Measurements from ENCODE around the gene FSTL1.

FSTL1 gene

DNA sequence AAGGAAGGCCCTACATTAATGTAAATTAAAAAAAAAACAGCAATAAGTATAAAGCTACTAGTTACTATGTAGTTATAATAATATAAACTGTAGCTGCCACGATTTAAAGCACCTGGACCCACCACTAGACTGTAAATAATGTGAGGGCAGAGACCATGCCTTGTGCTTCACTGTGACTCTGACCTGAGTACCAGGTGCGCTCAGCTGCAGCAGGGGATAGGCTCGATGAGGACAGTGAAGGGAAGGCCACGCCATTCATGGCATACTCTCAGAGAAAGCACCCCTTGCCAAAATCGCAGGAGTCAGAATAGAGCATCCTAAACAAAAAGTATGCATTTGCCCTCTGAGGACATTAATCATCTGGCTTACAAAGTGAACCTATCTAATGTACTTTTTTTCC is 5.1 kb downstream of the FSTL1 start:
- no peak overlapping the region for H3K4me3 ChIP-seq (ENCODE audit: low read length in 2 of 2)
- H3K79me1 ChIP-seq (ENCODE audit: low read depth, low read length): peaks cover 4% of the 10 kb centered on the region
- H2BK12ac ChIP-seq (ENCODE audit: low read length): no peak overlapping the region
- no peak overlapping the region for H3K14ac ChIP-seq (ENCODE audit: low read length)
- no peak for DNase-seq (ENCODE audit: low spot score)
- no peak overlapping the region for H3K9ac ChIP-seq (ENCODE audit: low read depth, low read length, poor library complexity)
- H4K91ac ChIP-seq (ENCODE audit: low read depth, low read length, poor library complexity): no peak overlapping the region
- no peak overlapping the region for H3K4me2 ChIP-seq (ENCODE audit: insufficient read depth, low read length, poor library complexity, severe bottlenecking)
- peaks cover 11 to 13% of the 10 kb centered on the region in 2 donors for H3K4me1 ChIP-seq (ENCODE audit: control insufficient read depth in 2 of 2, insufficient read depth in 1 of 2, low read depth in 1 of 2, low read length in 2 of 2)
- no peak overlapping the region for H3K4ac ChIP-seq (ENCODE audit: low read length)
- H2BK120ac ChIP-seq (ENCODE audit: low read depth, low read length): no peak overlapping the region
- H2BK15ac ChIP-seq (ENCODE audit: low read length): no peak overlapping the region
- no peak overlapping the region for H3K18ac ChIP-seq (ENCODE audit: low read length)
- H3K23ac ChIP-seq (ENCODE audit: low read depth, low read length, poor library complexity): no peak overlapping the region
- no peak overlapping the region for H3K27ac ChIP-seq (replicated peaks; ENCODE audit: low read length)
- no peak overlapping the region for H2AFZ ChIP-seq (ENCODE audit: low read length)
- no peaks in the 10 kb centered on the region for H3K9me3 ChIP-seq (replicated peaks in 1 of 2; ENCODE audit: control insufficient read depth in 2 of 2, insufficient read depth in 1 of 2, low read depth in 1 of 2, low read length in 2 of 2)
- no CpG with 5 or more reads among the region's 5 CpGs for WGBS, 2 donors (ENCODE audit: extremely low coverage in 2 of 2, insufficient read length in 2 of 2, insufficient replicate concordance in 1 of 2)
- no peak overlapping the region for H2AK5ac ChIP-seq (ENCODE audit: low read depth, low read length)
- peaks cover 9 to 14% of the 10 kb centered on the region in 2 donors for H3K36me3 ChIP-seq (replicated peaks in 1 of 2; ENCODE audit: control insufficient read depth in 2 of 2, insufficient read depth in 2 of 2, low read length in 2 of 2)
- H4K8ac ChIP-seq (ENCODE audit: low read depth, low read length): no peak overlapping the region
- H2BK5ac ChIP-seq (ENCODE audit: low read length): no peak overlapping the region
- H3K27me3 ChIP-seq (ENCODE audit: control insufficient read depth in 3 of 3, insufficient read depth in 3 of 3, low read depth in 1 of 3, low read length in 3 of 3): no peaks in the 10 kb centered on the region

DNA sequence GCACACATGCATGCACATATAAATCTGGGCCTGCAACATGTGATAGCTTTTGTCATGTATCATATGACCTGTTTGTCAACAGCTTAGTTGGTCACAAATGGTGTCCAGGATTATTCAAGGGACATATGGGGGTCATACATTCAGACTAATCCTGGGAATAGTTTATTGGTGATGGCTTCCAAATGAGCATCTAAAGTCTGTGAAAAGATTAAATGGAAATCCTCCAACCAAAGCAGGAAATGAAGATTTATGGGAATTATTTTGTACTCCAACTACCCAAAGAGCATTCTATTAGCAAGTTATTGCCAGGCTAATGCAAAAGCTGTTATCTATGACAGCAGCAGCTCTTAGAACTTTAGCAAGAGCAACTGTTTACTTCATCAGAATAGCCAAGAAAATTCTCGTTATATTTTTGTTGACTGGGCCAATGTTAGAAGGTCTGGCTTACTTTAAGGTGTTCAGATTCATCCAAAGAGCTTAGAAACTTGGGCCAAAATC is 7.1 kb downstream of the FSTL1 start:
- DNase-seq (ENCODE audit: low spot score): no peak
- no peak overlapping the region for H3K4me3 ChIP-seq (ENCODE audit: low read length in 2 of 2)
- no peak overlapping the region for H2BK12ac ChIP-seq (ENCODE audit: low read length)
- WGBS, 2 donors (ENCODE audit: extremely low coverage in 2 of 2, insufficient read length in 2 of 2, insufficient replicate concordance in 1 of 2): no CpG with 5 or more reads among the region's 1 CpG
- peaks cover 2 to 9% of the 10 kb centered on the region in 2 donors for H3K4me1 ChIP-seq (ENCODE audit: control insufficient read depth in 2 of 2, insufficient read depth in 1 of 2, low read depth in 1 of 2, low read length in 2 of 2)
- no peak overlapping the region for H2BK15ac ChIP-seq (ENCODE audit: low read length)
- H3K18ac ChIP-seq (ENCODE audit: low read length): no peak overlapping the region
- H3K27me3 ChIP-seq (ENCODE audit: control insufficient read depth in 3 of 3, insufficient read depth in 3 of 3, low read depth in 1 of 3, low read length in 3 of 3): no peaks in the 10 kb centered on the region
- H2AK5ac ChIP-seq (ENCODE audit: low read depth, low read length): no peak overlapping the region
- no peak overlapping the region for H3K4me2 ChIP-seq (ENCODE audit: insufficient read depth, low read length, poor library complexity, severe bottlenecking)
- no peak overlapping the region for H2AFZ ChIP-seq (ENCODE audit: low read length)
- H3K14ac ChIP-seq (ENCODE audit: low read length): no peak overlapping the region
- no peak overlapping the region for H3K9ac ChIP-seq (ENCODE audit: low read depth, low read length, poor library complexity)
- no peak overlapping the region for H2BK5ac ChIP-seq (ENCODE audit: low read length)
- H3K23ac ChIP-seq (ENCODE audit: low read depth, low read length, poor library complexity): no peak overlapping the region
- H4K91ac ChIP-seq (ENCODE audit: low read depth, low read length, poor library complexity): no peak overlapping the region
- peaks cover 19 to 30% of the 10 kb centered on the region in 2 donors for H3K36me3 ChIP-seq (replicated peaks in 1 of 2; ENCODE audit: control insufficient read depth in 2 of 2, insufficient read depth in 2 of 2, low read length in 2 of 2)
- no peak overlapping the region for H4K8ac ChIP-seq (ENCODE audit: low read depth, low read length)
- H3K27ac ChIP-seq (replicated peaks; ENCODE audit: low read length): no peak overlapping the region
- H2BK120ac ChIP-seq (ENCODE audit: low read depth, low read length): no peak overlapping the region
- H3K4ac ChIP-seq (ENCODE audit: low read length): no peak overlapping the region
- peaks cover 5% of the 10 kb centered on the region for H3K79me1 ChIP-seq (ENCODE audit: low read depth, low read length)
- no peaks in the 10 kb centered on the region for H3K9me3 ChIP-seq (replicated peaks in 1 of 2; ENCODE audit: control insufficient read depth in 2 of 2, insufficient read depth in 1 of 2, low read depth in 1 of 2, low read length in 2 of 2)

DNA sequence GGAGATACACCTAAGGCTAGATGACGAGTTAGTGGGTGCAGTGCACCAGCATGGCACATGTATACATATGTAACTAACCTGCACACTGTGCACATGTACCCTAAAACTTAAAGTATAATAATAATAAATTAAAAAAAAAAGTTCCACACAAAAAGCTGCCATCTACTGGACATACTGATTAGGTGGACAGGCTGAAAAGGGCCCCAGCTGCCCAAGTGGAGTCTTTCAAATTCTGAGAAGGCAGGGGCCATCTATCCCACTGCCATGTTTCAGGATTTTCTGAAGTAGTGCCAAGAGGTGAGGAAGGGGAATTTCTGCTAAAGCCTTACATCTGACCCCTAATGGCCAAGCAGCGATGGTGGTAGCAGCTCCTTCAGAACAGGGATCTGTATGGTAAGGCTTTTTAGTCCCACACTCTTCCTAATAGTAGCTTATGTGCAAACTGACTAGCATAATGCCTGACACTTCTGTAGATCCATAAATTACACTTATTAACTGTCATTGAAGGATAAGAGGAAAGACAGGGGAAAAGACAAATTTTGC is 7.7 kb downstream of the FSTL1 start:
- Histone ChIP-seq H3K4me1 (ENCODE audit: control insufficient read depth in 2 of 2, insufficient read depth in 1 of 2, low read depth in 1 of 2, low read length in 2 of 2) (peaks cover 0 to 7% of the 10 kb centered on the region in 2 donors), H2BK5ac (ENCODE audit: low read length) (no peak overlapping the region), H3K4me2 (ENCODE audit: insufficient read depth, low read length, poor library complexity, severe bottlenecking) (no peak overlapping the region), H2AK5ac (ENCODE audit: low read depth, low read length) (no peak overlapping the region), H3K27me3 (ENCODE audit: control insufficient read depth in 3 of 3, insufficient read depth in 3 of 3, low read depth in 1 of 3, low read length in 3 of 3) (no peaks in the 10 kb centered on the region), H2BK12ac (ENCODE audit: low read length) (no peak overlapping the region), H3K23ac (ENCODE audit: low read depth, low read length, poor library complexity) (no peak overlapping the region), H3K18ac (ENCODE audit: low read length) (no peak overlapping the region), H2AFZ (ENCODE audit: low read length) (no peak overlapping the region), H2BK120ac (ENCODE audit: low read depth, low read length) (no peak overlapping the region), H3K4me3 (ENCODE audit: low read length in 2 of 2) (no peak overlapping the region), H3K4ac (ENCODE audit: low read length) (no peak overlapping the region), H3K9ac (ENCODE audit: low read depth, low read length, poor library complexity) (no peak overlapping the region), H4K91ac (ENCODE audit: low read depth, low read length, poor library complexity) (no peak overlapping the region), H4K8ac (ENCODE audit: low read depth, low read length) (no peak overlapping the region), H3K14ac (ENCODE audit: low read length) (no peak overlapping the region), H2BK15ac (ENCODE audit: low read length) (no peak overlapping the region), H3K27ac (replicated peaks; ENCODE audit: low read length) (no peak overlapping the region), H3K36me3 (replicated peaks in 1 of 2; ENCODE audit: control insufficient read depth in 2 of 2, insufficient read depth in 2 of 2, low read length in 2 of 2) (peaks cover 19 to 36% of the 10 kb centered on the region in 2 donors), H3K79me1 (ENCODE audit: low read depth, low read length) (peaks cover 5% of the 10 kb centered on the region), H3K9me3 (replicated peaks in 1 of 2; ENCODE audit: control insufficient read depth in 2 of 2, insufficient read depth in 1 of 2, low read depth in 1 of 2, low read length in 2 of 2) (no peaks in the 10 kb centered on the region)
- no peak for DNase-seq (ENCODE audit: low spot score)
- no CpG with 5 or more reads among the region's 2 CpGs for WGBS, 2 donors (ENCODE audit: extremely low coverage in 2 of 2, insufficient read length in 2 of 2, insufficient replicate concordance in 1 of 2)

DNA sequence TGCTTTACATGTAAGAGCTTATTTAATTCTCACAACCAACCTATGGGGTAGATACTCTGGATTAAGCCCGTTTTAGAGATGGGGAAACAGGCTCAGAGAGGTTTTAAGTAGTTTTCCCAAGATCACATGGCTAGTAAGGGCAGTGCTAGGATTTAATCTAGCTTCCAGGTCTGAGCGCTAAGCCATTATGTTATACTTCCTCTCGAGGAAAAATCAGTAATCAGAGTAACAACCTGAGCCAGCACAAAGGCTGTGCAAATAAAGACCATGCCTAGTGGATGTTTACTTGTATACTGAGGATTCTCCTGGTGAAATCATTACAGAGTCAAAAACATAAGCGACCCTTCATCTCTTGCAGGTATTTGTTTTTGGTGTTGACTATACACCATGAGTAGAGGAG is 9.0 kb downstream of the FSTL1 start:
- no peaks in the 10 kb centered on the region for H3K27me3 ChIP-seq (ENCODE audit: control insufficient read depth in 3 of 3, insufficient read depth in 3 of 3, low read depth in 1 of 3, low read length in 3 of 3)
- no peak overlapping the region for H3K27ac ChIP-seq (replicated peaks; ENCODE audit: low read length)
- H3K4ac ChIP-seq (ENCODE audit: low read length): no peak overlapping the region
- H3K9ac ChIP-seq (ENCODE audit: low read depth, low read length, poor library complexity): no peak overlapping the region
- H2BK12ac ChIP-seq (ENCODE audit: low read length): no peak overlapping the region
- H3K79me1 ChIP-seq (ENCODE audit: low read depth, low read length): peaks cover 4% of the 10 kb centered on the region
- H3K4me3 ChIP-seq (ENCODE audit: low read length in 2 of 2): no peak overlapping the region
- no peak overlapping the region for H3K14ac ChIP-seq (ENCODE audit: low read length)
- H2AFZ ChIP-seq (ENCODE audit: low read length): no peak overlapping the region
- no peak overlapping the region for H2BK120ac ChIP-seq (ENCODE audit: low read depth, low read length)
- no peak overlapping the region for H2BK15ac ChIP-seq (ENCODE audit: low read length)
- no peak overlapping the region for H4K8ac ChIP-seq (ENCODE audit: low read depth, low read length)
- H2BK5ac ChIP-seq (ENCODE audit: low read length): no peak overlapping the region
- H2AK5ac ChIP-seq (ENCODE audit: low read depth, low read length): no peak overlapping the region
- peaks cover 20 to 40% of the 10 kb centered on the region in 2 donors for H3K36me3 ChIP-seq (replicated peaks in 1 of 2; ENCODE audit: control insufficient read depth in 2 of 2, insufficient read depth in 2 of 2, low read length in 2 of 2)
- no peak for DNase-seq (ENCODE audit: low spot score)
- no CpG with 5 or more reads among the region's 4 CpGs for WGBS, 2 donors (ENCODE audit: extremely low coverage in 2 of 2, insufficient read length in 2 of 2, insufficient replicate concordance in 1 of 2)
- no peak overlapping the region for H3K18ac ChIP-seq (ENCODE audit: low read length)
- no peak overlapping the region for H4K91ac ChIP-seq (ENCODE audit: low read depth, low read length, poor library complexity)
- H3K4me2 ChIP-seq (ENCODE audit: insufficient read depth, low read length, poor library complexity, severe bottlenecking): no peak overlapping the region
- peaks cover 0 to 2% of the 10 kb centered on the region in 2 donors for H3K4me1 ChIP-seq (ENCODE audit: control insufficient read depth in 2 of 2, insufficient read depth in 1 of 2, low read depth in 1 of 2, low read length in 2 of 2)
- no peaks in the 10 kb centered on the region for H3K9me3 ChIP-seq (replicated peaks in 1 of 2; ENCODE audit: control insufficient read depth in 2 of 2, insufficient read depth in 1 of 2, low read depth in 1 of 2, low read length in 2 of 2)
- no peak overlapping the region for H3K23ac ChIP-seq (ENCODE audit: low read depth, low read length, poor library complexity)
